Measurements from ENCODE around the gene ZNF799.
"Not testable (repeated sequence)": the region's sequence is repeated elsewhere in the genome, so short reads cannot be mapped to it uniquely, and the experiment has no call there.

ZNF799 gene

GRCh38 chr19:12362236-12362635 is 38.8 kb downstream of the ZNF799 start:
- not testable (repeated sequence) for DNase-seq

DNA sequence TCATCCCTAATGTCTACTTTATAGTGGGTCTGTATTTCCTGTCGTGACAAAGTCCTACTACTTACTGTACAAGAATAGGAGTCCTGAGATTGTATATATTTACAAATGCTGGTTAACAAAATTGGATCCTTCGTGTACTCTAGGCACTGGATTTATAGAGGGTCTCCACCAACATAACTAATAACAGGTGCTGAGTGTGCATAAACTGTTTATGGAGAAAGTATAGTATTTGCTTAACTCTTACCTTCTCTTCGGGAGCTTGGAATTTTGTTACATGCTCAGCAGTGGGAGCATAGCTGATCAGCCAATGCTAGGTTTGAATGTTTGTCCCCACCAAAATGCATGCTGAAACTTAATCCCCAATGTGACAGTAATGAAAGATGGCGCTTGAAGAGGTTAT is 47.7 kb downstream of the ZNF799 start:
- DNase-seq, result no peak

GRCh38 chr19:12350890-12351197 is 50.2 kb downstream of the ZNF799 start:
- DNase-seq, result no peak

- DNase-seq, result no peak
Observed at GRCh38 chr19:12350185-12350889, 50.7 kb downstream of the ZNF799 start.

GRCh38 chr19:12346896-12347295 is 54.2 kb downstream of the ZNF799 start:
- DNase-seq, result peak; percentile 42

DNA sequence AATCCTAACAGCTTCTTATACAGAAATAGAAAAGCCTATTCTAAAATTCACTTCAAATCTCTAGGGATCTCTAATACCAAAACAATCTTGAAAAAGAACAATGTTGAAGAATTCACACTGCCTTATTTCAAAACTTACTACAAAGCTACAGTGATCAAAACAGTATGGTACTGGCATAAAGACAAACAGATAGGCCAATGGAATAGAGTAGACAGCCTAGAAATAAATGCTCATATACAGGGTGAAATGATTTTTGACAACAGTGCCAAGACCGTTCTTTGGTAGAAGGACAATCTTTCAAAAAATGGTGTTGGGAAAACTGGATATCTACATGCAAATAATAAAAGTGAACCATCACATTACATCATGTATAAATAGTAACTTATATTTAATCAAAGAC is 55.9 kb downstream of the ZNF799 start:
- no peak for DNase-seq

Data from hematopoietic multipotent progenitor cell treated with erythropoietin and hydrocortisone succinate and interleukin-3 and kit ligand, for 6 days (in vitro differentiated cells).